HEK293T (cell line): Measurements from ENCODE around the gene LMF1.

Source experiments
- BHLHE40 ChIP-seq: fragments of 450-650 bp; IDR thresholded peaks from 2 replicates; pipeline ENCODE4 v1.6.1; 2016; ENCODE audit warnings: mild to moderate bottlenecking, moderate library complexity, borderline replicate concordance
- CTBP1 ChIP-seq: fragments of 450-650 bp; IDR thresholded peaks from 2 replicates; pipeline ENCODE4 v1.6.1; 2016; ENCODE audit warnings: borderline replicate concordance
- ELF4 ChIP-seq: fragments of 450-650 bp; IDR thresholded peaks from 2 replicates; pipeline ENCODE4 v1.6.1; 2017; ENCODE audit warnings: antibody characterized with exemption
- FOXA1 ChIP-seq: fragments of 450-650 bp; IDR thresholded peaks from 2 replicates; pipeline ENCODE4 v1.6.1; 2016; ENCODE audit warnings: mild to moderate bottlenecking
- FOXK2 ChIP-seq: fragments of 450-650 bp; IDR thresholded peaks from 2 replicates; pipeline ENCODE4 v1.6.1; 2016; ENCODE audit warnings: mild to moderate bottlenecking
- FOXM1 ChIP-seq: fragments of 450-650 bp; IDR thresholded peaks from 2 replicates; pipeline ENCODE4 v1.6.1; 2017; ENCODE audit warnings: mild to moderate bottlenecking, borderline replicate concordance
- HDGF ChIP-seq: fragments of 450-650 bp; IDR thresholded peaks from 2 replicates; pipeline ENCODE4 v1.6.1; 2017; ENCODE audit warnings: antibody characterized with exemption, borderline replicate concordance
- L3MBTL2 ChIP-seq: fragments of 450-650 bp; conservative IDR thresholded peaks from 2 replicates; pipeline ENCODE4 v1.6.1; 2016; ENCODE audit warnings: mild to moderate bottlenecking
- LEF1 ChIP-seq: fragments of 450-650 bp; IDR thresholded peaks from 2 replicates; pipeline ENCODE4 v1.6.1; 2017; ENCODE audit warnings: mild to moderate bottlenecking, borderline replicate concordance
- NFRKB ChIP-seq: fragments of 450-650 bp; IDR thresholded peaks from 2 replicates; pipeline ENCODE4 v1.6.1; 2016; ENCODE audit warnings: mild to moderate bottlenecking, moderate library complexity
- PKNOX1 ChIP-seq: fragments of 450-650 bp; IDR thresholded peaks from 2 replicates; pipeline ENCODE4 v1.6.1; 2016
- SP1 ChIP-seq: fragments of 450-650 bp; IDR thresholded peaks from 2 replicates; pipeline ENCODE4 v1.6.1; 2017
- SUZ12 ChIP-seq: fragments of 450-650 bp; IDR thresholded peaks from 2 replicates; pipeline ENCODE4 v1.6.1; 2016; ENCODE audit warnings: mild to moderate bottlenecking
- TARDBP ChIP-seq: fragments of 450-650 bp; IDR thresholded peaks from 2 replicates; pipeline ENCODE4 v1.6.1; 2016

- TF ChIP-seq ELF4 (no peak), FOXK2 (no peak), BHLHE40 (no peak), FOXM1 (no peak), SP1 (no peak), HDGF (no peak), SUZ12 (no peak), LEF1 (no peak), FOXA1 (no peak), CTBP1 (no peak), TARDBP (no peak), PKNOX1 (no peak), L3MBTL2 (no peak), NFRKB (no peak)
Observed at GRCh38 chr16:851209-851810, 119.5 kb downstream of the LMF1 start.
